Thyroid gland (tissue), 4 donors: ENCODE measurements around the gene MRPL43.

Source experiments
- POLR2A ChIP-seq, 2 donors: fragments of 450-650 bp; IDR thresholded peaks; one replicate each; pipeline ENCODE4 v1.6.1; 2017; ENCODE audit warnings: antibody characterized with exemption in 2 of 2, mild to moderate bottlenecking in 2 of 2, moderate library complexity in 1 of 2
- TF ChIP-seq, protein P1 (sequence below), 6 experiments: fragments of 200-600 bp in 3 of 6; fragments of 450-650 bp in 3 of 6; sonication (generic) in 3 of 6; IDR thresholded peaks; one replicate each; pipeline ENCODE4 v1.5.1; 2016 to 2019; ENCODE audit warnings: antibody characterized with exemption in 6 of 6, mild to moderate bottlenecking in 2 of 6, inconsistent platforms in 1 of 6, moderate library complexity in 1 of 6

- TF ChIP-seq, protein P1, sequence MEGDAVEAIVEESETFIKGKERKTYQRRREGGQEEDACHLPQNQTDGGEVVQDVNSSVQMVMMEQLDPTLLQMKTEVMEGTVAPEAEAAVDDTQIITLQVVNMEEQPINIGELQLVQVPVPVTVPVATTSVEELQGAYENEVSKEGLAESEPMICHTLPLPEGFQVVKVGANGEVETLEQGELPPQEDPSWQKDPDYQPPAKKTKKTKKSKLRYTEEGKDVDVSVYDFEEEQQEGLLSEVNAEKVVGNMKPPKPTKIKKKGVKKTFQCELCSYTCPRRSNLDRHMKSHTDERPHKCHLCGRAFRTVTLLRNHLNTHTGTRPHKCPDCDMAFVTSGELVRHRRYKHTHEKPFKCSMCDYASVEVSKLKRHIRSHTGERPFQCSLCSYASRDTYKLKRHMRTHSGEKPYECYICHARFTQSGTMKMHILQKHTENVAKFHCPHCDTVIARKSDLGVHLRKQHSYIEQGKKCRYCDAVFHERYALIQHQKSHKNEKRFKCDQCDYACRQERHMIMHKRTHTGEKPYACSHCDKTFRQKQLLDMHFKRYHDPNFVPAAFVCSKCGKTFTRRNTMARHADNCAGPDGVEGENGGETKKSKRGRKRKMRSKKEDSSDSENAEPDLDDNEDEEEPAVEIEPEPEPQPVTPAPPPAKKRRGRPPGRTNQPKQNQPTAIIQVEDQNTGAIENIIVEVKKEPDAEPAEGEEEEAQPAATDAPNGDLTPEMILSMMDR (IDR thresholded peaks at IDR 0.05) = no peak
- TF ChIP-seq POLR2A (IDR thresholded peaks at IDR 0.05) = no peak
Measured at GRCh38 chr10:101027106-101027720, 39.9 kb upstream of the MRPL43 start.
